ENCODE data around the gene PCBD1. TPM values are rescaled to one million over a fixed set of nuclear protein-coding genes. Genes with fewer than 3 reads are reported as not detected.
"Not testable (repeated sequence)": the region's sequence is repeated elsewhere in the genome, so short reads cannot be mapped to it uniquely, and the experiment has no call there.

Gene PCBD1
- polyA plus RNA-seq, 1 donor: 89.2 TPM

DNA sequence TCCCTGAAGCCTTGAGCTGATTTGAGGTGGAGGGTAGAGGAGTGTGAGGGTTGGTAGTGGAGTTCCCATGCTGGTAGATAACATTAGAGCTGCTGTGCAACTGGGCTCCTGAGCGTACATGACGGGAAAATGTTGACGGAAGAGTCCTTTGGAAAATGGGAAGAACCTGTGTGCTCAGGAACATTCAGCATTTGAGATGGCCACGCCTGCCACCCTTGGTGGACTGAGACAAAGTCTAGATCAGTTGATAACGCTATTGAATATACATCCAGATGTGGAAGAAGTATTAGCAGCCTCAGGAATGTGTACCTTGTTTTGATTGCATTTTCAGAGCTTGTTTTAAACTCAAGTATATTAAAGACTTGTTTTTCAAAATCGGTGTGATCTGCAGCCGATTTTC is 16.1 kb downstream of the PCBD1 start:
- no peak for DNase-seq

DNA sequence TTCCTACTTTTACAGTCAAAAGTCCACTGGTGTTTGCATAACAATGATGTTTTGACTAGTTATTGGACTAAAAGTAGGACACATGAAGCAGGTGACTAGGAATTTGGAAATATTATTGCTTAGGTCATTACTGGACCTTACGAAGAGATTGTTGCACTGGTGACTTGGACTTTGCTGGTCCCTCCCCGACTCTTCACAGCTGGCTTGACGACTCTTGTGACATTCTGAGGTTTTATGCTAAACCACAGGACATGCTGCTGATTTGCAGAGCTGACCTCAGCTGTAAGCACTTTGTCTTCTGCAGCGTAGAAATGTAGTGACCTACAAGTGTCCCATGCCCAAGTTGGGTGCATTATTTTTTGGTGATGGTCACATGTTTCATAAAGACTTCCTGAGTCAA is 21.9 kb downstream of the PCBD1 start:
- DNase-seq: no peak

DNA sequence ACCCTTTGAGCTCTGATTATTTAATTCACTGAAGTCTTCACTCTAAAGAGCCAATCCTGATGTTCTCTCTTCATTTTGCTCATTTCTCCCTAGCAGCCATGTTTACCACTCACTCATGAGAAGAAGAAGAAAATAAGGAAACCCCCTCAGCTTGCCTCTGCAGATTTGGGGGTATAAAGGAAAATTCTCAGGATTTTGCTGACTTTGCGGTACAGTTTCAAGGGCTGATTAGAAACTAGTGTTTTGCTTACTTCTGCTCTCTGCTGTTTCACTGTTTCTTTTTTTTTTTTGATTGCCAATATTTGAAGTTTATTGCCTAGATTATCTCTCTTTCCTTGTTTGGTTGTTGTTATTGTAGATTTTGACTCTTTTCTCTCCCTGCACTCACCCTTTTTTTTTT is 23.4 kb downstream of the PCBD1 start:
- no peak for DNase-seq

DNA sequence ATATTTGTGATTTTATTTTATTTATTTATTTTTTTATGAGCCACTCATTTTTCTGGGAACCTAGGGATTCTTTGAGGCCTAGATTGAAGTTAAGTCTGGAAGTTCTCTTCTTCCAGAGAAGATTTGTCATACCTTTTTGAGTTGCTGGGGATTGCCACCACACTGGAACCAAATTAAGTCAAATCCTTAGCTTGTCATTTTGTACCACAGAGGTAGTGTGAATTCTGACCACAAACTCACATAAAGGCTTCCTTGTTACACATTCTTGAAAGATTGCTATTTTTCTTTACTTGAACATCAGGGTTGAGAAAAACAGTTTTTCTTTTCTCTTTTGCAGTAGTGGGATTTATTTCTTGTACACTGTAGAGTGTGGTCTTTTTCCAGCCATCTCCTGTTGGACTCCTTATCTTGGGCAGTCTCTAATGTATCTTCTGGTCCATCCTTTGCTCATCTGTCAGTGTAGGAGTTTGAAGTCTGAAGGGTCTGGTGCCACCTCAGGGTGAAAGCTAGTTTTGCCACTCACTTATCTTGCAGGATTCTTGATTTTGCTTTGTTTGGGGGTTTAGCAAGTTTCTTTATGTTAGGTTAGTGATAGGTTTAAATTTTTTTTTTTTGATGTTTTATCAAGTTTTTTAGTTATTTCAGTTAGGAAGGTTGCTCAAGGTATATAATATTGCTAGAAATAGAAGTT is 24.8 kb downstream of the PCBD1 start:
- no peak for DNase-seq

DNA sequence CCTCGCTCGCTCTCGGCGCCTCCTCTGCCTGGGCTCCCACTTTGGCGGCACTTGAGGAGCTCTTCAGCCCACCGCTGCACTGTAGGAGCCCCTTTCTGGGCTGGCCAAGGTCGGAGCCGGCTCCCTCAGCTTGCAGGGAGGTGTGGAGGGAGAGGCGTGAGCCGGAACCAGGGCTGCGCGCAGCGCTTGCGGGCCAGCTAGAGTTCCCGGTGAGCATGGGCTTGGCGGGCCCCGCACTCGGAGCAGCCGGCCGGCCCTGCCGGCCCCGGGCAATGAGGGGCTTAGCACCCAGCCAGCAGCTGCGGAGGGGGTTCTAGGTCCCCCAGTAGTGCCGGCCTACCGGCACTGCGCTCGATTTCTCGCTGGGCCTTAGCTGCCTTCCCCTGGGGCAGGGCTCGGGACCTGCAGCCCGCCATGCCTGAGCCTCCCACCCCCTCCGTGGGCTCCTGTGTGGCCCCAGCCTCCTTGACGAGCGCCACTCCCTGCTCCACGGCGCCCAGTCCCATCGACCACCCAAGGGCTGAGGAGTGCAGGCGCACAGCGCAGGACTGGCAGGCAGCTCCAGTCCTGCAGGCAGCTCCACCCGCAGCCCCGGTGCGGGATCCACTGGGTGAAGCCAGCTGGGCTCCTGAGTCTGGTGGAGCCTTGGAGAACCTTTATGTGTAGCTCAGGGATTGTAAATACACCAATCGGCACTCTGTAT is 26.7 kb downstream of the PCBD1 start:
- not testable (repeated sequence) for DNase-seq

DNA sequence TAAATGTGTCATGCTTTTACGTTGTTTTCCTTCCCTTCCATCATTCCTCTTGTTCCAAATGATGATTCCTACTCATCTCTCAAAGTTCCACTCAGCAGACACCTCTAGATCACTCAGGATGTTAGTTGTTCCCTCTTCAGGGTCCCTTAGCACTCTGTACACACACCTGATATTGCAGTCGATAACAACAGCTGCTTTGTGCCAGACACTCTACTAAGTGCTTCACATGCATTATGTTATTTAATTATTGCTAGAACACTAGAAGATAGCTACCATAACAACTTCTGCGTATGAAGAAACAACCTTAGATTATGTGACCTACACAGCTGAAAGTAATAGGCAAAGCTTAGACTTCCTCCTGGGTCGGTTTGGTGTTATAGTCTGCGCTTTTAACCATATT is 29.6 kb downstream of the PCBD1 start:
- no peak for DNase-seq

DNA sequence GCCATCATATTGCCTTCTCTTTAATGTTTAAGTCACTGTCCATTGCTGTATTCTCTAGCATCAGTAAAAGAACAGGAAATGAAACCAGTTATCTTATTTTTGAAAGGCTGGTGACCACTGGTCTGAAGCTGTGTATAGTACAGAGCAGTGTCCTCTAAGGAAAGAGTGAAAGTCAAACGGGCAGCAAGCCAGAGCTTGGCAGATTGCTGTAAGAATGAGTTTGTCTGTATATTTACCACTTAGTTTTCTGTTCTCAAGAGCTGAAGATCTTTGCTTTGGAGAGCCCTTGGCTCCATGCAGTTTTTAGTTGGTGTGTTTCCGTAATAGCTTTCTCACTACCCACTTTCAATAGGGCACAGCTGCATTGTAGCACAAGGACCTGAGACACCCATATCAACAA is 31.9 kb downstream of the PCBD1 start:
- no peak for DNase-seq

DNA sequence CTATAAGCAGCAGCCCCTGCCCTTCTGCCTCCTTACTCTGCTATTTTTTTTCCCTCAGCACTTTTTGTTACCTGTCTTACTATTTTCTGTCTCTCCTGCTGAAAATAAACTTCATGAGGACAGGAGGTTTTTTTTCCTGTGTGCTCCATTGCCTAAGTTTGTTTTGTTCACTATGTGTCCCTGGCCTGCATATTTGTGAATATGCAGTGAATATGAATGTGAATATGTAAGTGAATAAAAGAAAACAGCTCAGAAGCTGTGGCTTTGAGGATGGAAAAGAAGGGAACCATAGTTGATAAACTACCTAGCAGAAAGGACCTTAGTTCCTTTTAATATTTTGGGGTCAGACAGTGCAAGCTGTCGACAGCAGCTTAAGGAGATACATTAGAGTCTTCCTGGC is 34.9 kb downstream of the PCBD1 start:
- no peak for DNase-seq

DNA sequence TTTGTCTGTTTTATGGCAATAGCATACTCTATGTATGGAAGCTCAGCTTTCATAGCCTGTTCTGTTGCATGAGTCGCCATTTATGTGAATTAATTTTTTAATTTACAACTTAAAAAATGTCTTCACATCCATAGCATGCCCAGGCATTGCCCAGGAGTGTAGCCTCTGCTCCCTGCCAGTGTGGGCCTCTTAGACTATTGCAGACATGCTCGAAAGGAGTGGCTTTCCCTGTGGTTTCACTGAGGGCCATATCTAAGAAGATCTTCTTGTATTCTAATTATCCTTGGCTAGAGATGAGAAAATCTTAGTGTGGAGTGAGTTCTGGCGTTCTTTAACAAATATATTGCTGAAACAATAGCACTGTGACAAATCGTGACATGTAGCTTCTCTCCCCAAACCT is 35.3 kb downstream of the PCBD1 start:
- DNase-seq: no peak

DNA sequence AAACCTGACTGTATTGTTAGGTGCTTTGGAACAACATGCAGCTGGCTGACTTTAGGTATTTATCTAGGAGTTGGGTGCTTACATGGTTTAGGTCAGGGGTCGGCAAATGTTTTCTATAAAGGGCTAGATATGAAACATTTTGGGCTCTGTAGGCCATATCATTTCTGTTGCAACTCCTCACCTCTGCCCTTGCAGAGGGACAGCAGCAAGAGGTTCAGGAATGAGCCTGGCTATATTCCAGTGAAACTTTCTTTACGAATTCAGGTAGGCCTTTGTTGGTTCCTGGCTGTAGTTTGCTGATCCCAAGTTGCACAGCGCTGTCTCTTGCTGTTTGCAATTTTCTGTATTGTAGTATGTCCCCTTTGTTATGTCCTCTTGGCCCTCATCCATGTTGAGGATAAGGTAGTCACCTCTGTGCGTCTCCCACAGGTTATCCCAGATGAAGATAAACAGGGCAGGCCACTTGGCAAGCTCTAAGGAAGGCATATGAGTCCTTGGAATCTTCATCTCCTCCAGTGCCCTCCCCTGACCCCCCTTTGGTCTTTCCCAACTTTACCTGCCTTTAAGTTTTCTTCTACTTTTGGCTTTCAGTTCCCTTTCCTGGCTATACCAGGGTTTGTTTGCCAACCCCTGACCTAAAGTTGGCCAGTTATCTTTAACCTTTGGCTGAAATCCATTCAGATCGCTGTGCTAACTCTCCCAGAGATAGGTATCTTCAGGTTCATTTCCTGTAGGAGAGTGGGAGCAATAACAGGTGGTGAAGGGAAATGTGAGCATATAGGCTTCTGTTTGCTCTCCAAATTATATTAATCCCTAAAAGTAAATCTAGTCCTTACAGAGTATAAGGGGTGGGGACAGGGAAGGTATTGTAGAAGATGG is 36.5 kb downstream of the PCBD1 start:
- DNase-seq: no peak

DNA sequence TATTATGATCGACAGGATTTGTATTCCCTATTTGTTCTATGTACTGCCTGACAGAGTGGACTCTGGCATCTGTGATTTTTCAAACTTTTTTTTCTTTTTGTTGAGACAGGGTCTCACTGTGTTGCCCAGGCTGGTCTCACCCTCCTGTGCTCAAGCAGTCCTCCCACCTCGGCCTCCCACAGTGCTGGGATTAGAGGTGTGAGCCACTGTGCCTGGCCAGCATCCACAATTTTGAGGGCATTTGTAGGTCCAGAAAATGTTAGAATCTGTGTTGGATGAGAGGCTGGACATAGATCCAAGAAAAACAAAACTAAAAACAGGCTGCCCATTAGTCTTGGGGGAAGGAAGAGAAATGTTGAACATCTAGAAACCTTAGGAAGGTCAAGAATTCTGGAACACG is 38.3 kb downstream of the PCBD1 start:
- DNase-seq: no peak

DNA sequence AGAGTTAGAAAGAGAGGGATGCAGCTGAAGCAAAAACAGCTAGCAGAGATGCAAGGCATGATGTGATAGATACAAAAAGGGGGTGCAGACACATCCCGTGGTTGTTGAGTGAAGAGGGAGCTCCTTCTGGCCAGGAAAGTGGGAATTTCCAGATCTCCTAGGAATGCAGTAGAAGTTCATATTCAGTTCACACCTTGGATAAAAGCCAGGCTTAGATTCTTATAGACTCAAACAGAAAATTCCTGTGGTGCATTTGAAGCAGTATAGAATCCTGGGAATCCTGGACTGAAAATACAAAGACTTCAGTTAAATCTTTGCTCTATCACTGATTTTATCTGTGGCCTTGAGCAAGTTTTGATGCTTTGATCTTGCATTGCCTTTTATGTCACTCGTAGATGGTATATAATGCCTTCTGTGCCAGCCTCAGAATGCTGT is 38.8 kb downstream of the PCBD1 start:
- DNase-seq: no peak

DNA sequence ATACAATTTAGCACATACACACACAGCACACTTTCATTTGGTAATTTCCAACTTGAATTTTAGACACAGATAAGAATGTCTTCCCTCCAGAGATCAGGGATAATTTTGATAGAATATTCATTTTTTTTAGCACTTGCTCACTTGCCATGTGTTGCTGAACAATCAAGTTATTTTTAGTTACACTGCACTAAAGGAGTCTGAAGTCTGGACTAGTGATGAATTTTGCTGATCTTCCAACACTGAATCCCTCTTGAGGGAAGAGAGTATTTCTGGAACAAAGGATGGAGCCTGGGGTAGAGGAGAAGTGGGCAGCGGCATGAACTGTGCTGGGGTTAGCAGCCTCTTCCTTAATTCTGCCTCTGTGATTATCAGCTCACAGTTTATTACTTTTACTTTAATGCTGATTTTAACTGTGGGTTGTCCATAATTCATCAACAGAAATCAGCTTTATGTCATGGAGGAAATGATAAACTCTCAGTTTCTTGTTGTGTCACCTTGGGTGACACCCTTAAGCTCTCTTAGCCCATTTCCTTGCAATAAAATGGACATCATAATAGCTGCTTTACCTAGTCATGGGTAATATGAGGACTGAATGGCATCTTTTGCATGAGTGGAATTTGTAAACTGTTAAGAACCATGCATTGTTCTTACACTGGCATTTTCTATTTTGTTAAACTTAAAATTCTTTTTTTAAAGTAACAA is 40.6 kb downstream of the PCBD1 start:
- no peak for DNase-seq

DNA sequence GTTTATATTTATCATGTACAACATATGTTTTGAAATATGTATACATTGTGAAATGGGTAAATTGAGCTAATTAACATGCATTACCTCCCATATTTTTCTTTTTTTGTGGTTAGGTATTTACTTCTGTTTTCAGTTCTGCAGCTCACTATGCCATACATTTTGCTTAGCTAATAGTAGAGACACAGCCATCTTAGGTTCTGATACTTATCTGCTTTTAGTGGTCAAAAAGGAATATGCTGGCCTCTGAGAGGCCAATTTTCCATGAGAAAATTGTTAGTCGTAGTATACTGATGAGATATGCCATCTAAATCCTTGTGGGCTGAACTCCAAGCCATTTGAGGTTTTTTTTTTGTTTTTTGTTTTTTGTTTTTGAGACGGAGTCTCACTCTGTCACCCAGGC is 41.6 kb downstream of the PCBD1 start:
- no peak for DNase-seq

DNA sequence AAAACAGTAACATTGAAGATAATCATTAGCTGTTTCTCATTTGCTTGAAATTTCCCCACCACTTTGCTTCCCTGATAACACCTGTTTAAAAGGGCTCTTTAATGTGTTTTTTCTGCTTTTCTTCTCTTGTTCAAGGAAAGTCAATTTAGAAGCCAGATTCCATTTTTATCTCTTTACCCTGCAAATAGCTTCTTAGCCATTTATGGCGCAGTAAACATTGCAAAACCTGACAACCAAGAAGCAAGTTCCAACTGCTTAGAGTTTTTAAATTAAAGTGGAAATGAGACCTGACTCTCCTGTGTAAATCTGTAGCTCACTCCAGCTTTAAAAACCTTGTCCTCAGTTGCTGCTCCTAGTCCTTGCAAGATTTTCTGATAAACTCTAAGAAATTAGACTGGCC is 42.5 kb downstream of the PCBD1 start:
- no peak for DNase-seq

DNA sequence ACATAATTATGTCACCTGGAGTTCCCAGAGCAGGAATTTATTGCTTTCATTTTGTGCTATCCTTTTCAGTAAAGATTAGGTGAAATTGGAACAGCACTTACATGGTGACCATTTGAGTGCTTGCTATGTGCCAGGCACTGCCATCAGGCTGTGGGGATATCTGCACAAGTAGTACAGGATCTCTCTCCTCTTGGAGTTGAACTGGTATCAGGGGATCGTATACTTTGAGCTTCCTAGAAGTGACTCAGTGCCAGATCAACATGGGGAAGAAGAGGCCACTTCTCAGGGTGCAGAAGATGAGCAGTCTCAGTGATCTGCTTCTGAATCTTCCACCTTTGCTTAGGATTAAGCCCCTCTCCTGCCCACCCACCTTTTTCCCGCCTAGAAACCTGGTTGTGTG is 43.1 kb downstream of the PCBD1 start:
- no peak for DNase-seq

DNA sequence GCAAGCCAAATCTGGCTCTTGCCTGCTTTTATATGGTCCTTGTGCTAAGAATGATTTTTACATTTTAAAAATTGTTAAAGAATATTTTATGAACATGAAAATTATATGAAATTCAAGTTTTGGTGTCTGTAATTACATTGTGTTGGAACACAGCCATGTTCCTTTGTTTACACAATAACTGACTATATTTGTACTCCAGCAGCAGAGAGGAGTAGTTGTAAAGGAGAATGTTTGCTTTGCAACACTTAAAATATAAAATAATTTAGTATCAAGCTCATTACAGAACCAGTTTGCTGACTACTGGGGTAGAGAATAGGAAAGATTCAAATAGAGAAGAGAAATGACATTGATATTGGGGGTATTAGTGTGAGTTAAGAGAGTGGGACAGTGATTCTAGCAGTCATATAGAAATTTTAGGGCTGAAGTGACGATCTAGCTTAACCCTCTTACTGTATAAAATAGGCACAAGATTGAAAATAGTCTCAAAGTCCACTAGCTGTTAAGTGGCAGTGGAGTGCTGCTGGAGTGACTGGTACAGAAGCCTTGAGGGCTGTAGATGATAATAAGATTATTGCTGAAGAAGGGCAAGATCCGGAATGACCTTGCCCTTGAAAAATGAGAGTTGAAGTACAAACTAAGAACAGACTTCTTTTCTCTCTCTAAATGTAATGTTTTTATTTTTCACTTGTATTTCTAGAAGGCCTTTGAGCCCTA is 44.4 kb downstream of the PCBD1 start:
- DNase-seq: no peak

DNA sequence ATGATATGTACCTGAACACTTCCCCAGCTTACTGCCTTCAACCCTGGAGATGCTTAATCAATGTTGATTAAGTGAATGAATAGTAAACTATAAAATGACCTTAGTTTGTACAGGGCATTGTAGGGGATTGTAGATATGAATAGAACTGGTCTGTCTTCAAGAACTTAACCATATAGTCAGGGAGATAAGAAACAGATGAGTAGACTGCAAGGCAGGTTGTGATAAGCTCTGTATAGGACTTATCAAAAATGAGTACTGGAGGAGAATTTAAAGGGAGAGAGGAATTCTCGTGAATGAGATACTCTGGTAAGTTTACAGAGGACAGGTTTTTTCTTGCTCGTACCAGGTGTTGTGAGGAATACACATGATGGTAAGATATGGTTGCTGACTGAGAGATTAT is 45.0 kb downstream of the PCBD1 start:
- no peak for DNase-seq

DNA sequence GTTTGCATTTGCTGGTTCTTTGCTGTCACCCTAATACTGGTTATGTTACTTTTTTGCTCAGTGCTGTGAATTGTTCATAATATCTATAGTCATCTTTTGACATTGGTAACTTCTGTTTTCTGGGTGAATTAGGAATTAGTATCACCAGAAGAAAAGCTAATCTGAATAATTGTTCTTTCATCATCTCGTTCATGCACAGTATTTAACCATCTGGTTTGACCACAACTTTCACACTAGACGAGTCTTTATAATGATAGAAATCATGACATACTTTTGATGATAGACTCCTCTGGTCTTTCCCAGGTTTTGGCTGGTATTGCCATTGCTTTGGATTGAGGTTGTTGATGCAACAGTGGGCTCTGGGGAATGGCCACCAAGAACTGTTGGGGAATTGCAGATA is 47.5 kb downstream of the PCBD1 start:
- DNase-seq: no peak

DNA sequence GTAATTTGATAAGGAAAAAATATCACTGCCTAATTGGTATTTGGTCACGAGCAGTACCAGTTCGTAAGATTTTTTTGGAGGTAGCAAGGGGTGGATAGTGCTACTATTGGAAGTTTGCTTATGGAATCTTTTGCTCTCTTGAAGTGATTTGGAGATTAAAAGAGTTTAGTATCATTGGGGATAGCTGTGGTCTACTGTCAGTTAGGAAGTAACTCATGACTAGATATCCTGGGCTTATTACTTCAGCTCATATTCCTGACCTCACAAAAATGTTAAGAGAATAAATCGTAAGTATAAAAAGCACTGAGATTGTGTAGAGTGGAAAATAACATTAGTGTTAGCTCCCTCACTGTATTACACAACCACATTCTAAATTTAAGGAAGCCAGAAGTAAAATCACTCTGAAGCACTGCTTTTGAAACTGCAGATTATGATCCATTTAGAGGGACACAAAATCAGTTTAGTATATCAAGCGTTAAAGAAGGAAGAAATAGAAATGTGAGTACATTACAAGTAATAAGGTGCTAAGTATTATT is 50.0 kb downstream of the PCBD1 start:
- DNase-seq: no peak

DNA sequence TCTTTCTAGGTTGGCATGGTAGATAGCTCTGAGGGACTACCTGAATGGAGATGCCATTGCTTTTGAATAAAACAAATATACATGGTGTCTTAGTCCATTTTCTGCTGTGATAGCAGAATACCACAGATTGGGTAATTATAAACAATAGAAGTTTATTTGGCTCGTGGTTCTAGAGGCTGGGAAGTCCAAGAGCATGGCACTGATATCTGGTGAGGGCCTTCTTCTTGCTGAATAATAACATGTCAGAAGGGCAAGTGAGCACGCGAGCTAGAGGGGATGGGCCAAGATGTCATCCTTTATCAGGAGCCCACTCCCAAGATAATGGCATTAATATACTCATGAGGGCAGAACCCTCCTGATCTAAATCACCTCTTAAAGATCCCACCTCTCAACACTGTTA is 50.7 kb downstream of the PCBD1 start:
- no peak for DNase-seq

DNA sequence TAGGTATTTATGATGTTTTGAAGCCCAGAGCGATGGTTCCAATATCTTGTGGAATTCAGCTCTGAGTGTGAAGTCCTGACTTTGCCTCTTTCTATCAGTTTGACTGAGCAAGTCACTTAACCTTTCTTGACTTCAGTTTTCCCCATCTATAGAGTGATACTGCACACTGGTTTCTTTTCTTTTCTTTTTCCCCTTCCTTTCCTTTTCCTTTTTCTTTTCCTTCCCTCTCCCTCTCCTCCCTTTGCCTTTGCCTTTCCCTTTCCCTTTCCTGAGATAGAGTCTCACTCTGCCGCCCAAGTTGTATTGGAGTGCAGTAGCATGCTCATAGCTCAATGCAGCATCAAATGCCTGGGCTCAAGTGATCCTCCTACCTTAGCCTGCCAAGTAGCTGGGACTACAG is 52.0 kb downstream of the PCBD1 start:
- DNase-seq: no peak
